ENCODE data around the gene TRMT11. TPM values are rescaled to one million over a fixed set of nuclear protein-coding genes. Genes with fewer than 3 reads are reported as not detected.

TRMT11 gene
- polyA plus RNA-seq, 1 donor (not counting 4 experiments of a cell fraction or from before 2014, with no cell fraction given) = 23.0 TPM

DNA sequence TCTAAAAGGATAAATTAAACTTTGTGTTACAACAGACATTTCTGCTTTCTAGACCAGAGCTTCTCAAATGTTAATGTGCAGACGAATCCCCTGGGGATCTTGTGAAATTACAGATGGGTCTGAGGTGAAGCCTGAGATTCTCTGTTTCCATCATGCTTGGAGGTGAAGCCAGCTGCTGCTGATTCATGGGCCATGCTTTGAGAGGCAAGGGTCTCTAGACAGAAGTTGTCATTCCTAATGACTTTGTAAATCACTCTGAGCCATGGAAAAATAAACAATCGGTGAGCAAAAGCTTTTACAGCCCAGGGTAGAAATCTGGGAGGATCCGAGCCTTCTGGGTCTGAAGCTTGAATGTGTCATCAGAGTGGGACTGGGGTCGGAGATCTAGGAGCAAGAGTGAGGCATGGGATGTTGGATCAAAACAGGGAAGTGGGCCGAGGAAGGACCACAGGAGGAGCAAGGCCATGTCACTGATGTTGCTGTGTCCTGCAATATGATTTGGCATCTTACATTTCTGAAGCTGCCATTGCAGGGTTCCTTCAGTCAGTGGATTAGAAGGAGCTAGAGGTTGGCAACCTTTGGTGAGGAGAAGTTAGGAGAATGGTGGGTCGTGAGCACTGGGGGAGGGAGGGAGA, 77.3 kb downstream of the TRMT11 start:
- dilution Hi-C loops (cut with MboI; ENCODE audit: extremely low pct_ligation_motif_present, low sequenced_read_pairs) = no loop called here
- Histone ChIP-seq H3K36me3 (ENCODE audit: control insufficient read depth in 2 of 2, extremely low read depth in 1 of 2, insufficient read depth in 2 of 2, low read length in 2 of 2) (peaks cover 4 to 5% of the 10 kb centered on the region in 2 experiments), H3K4me2 (ENCODE audit: control insufficient read depth, extremely low read depth, insufficient read depth, low read depth, low read length) (no peak overlapping the region), H3K4me1 (ENCODE audit: control insufficient read depth, extremely low read depth, insufficient read depth, low read length) (no peaks in the 10 kb centered on the region), H3K79me2 (ENCODE audit: control insufficient read depth, insufficient read depth, low read length) (no peaks in the 10 kb centered on the region), H3K4me3 (ENCODE audit: control insufficient read depth in 2 of 3, extremely low read depth in 1 of 3, insufficient read depth in 2 of 3, low read depth in 1 of 3, low read length in 3 of 3) (no peak overlapping the region), H4K20me1 (ENCODE audit: control insufficient read depth, extremely low read depth, insufficient read depth, low read length) (no peaks in the 10 kb centered on the region), H3K27me3 (ENCODE audit: control insufficient read depth, extremely low read depth, insufficient read depth, low read length) (no peaks in the 10 kb centered on the region), H3K27ac (ENCODE audit: control insufficient read depth, insufficient read depth, low read length) (no peak overlapping the region), H3K9ac (ENCODE audit: control insufficient read depth, extremely low read depth, insufficient read depth, low read length) (no peak overlapping the region), H3K9me3 (ENCODE audit: control insufficient read depth, low read depth, low read length) (no peaks in the 10 kb centered on the region), H2AFZ (ENCODE audit: control insufficient read depth, low read length) (no peak overlapping the region), H3K9me1 (ENCODE audit: control insufficient read depth, extremely low read depth, insufficient read depth, low read length) (no peaks in the 10 kb centered on the region)
- no peak for DNase-seq (ENCODE audit: low read depth, low spot score)
- no peak for FAIRE-seq
- TF ChIP-seq, protein P1, sequence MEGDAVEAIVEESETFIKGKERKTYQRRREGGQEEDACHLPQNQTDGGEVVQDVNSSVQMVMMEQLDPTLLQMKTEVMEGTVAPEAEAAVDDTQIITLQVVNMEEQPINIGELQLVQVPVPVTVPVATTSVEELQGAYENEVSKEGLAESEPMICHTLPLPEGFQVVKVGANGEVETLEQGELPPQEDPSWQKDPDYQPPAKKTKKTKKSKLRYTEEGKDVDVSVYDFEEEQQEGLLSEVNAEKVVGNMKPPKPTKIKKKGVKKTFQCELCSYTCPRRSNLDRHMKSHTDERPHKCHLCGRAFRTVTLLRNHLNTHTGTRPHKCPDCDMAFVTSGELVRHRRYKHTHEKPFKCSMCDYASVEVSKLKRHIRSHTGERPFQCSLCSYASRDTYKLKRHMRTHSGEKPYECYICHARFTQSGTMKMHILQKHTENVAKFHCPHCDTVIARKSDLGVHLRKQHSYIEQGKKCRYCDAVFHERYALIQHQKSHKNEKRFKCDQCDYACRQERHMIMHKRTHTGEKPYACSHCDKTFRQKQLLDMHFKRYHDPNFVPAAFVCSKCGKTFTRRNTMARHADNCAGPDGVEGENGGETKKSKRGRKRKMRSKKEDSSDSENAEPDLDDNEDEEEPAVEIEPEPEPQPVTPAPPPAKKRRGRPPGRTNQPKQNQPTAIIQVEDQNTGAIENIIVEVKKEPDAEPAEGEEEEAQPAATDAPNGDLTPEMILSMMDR (optimal IDR thresholded peaks at IDR 0.05 in 1 of 3, IDR thresholded peaks at IDR 0.05 in 1 of 3, conservative IDR thresholded peaks at IDR 0.05 in 1 of 3; ENCODE audit: extremely low read depth in 1 of 3, insufficient read depth in 2 of 3, low read length in 3 of 3) = no peak
- no peak for TF ChIP-seq EZH2 (IDR thresholded peaks at IDR 0.05; ENCODE audit: low read length)

DNA sequence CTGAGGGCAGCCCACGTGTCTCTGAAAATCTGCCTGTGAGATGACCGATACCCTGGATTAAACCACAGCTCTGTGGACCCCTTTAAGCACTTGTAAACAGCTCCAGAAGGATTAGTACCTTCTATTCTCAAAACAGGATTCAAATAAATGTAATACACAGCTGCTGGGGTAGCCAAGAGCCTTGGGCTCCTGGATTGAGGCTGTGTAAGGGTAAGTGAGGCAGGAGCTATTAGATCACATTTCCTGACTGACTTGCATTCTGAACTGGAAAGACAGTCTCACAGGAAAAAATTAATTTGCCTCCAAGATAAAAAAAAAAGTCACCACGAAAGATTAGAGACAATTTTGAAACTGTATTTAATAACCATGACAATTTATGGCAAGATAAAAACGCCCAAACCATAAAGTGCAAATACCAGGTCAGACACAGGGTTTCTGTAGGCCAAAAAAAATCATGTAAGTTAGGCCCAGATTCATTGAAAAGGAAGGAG, 78.0 kb downstream of the TRMT11 start:
- H3K4me2 ChIP-seq (ENCODE audit: control insufficient read depth, extremely low read depth, insufficient read depth, low read depth, low read length) = no peak overlapping the region

More for the DNA sequence above, 78.0 kb downstream of the TRMT11 start:
- Histone ChIP-seq H3K9me1 (ENCODE audit: control insufficient read depth, extremely low read depth, insufficient read depth, low read length) (no peaks in the 10 kb centered on the region), H3K27me3 (ENCODE audit: control insufficient read depth, extremely low read depth, insufficient read depth, low read length) (no peaks in the 10 kb centered on the region), H3K4me1 (ENCODE audit: control insufficient read depth, extremely low read depth, insufficient read depth, low read length) (no peaks in the 10 kb centered on the region), H3K4me3 (ENCODE audit: control insufficient read depth in 2 of 3, extremely low read depth in 1 of 3, insufficient read depth in 2 of 3, low read depth in 1 of 3, low read length in 3 of 3) (no peak overlapping the region), H3K27ac (ENCODE audit: control insufficient read depth, insufficient read depth, low read length) (no peak overlapping the region), H3K36me3 (ENCODE audit: control insufficient read depth in 2 of 2, extremely low read depth in 1 of 2, insufficient read depth in 2 of 2, low read length in 2 of 2) (peaks cover 4 to 5% of the 10 kb centered on the region in 2 experiments), H3K79me2 (ENCODE audit: control insufficient read depth, insufficient read depth, low read length) (no peaks in the 10 kb centered on the region), H3K9me3 (ENCODE audit: control insufficient read depth, low read depth, low read length) (no peaks in the 10 kb centered on the region), H4K20me1 (ENCODE audit: control insufficient read depth, extremely low read depth, insufficient read depth, low read length) (no peaks in the 10 kb centered on the region), H2AFZ (ENCODE audit: control insufficient read depth, low read length) (no peak overlapping the region), H3K9ac (ENCODE audit: control insufficient read depth, extremely low read depth, insufficient read depth, low read length) (no peak overlapping the region)
- TF ChIP-seq, protein P1 (optimal IDR thresholded peaks at IDR 0.05 in 1 of 3, IDR thresholded peaks at IDR 0.05 in 1 of 3, conservative IDR thresholded peaks at IDR 0.05 in 1 of 3; ENCODE audit: extremely low read depth in 1 of 3, insufficient read depth in 2 of 3, low read length in 3 of 3) = no peak
- TF ChIP-seq EZH2 (IDR thresholded peaks at IDR 0.05; ENCODE audit: low read length) = no peak
- FAIRE-seq = no peak
- no peak for DNase-seq (ENCODE audit: low read depth, low spot score)
- dilution Hi-C loops (cut with MboI; ENCODE audit: extremely low pct_ligation_motif_present, low sequenced_read_pairs) = no loop called here
